ENCODE results near the gene NSD1.

The NSD1 gene

GRCh38 chr5:177344891-177345290 is 211.3 kb downstream of the NSD1 start:
- no peak for TF ChIP-seq CTCF (IDR thresholded peaks at IDR 0.05; ENCODE audit: low read depth, low read length)
- no peak overlapping the region for H3K4me3 ChIP-seq (ENCODE audit: low read depth, low read length)
- in situ Hi-C loops (cut with HindIII; ENCODE audit: low sequenced_read_pairs) = no loop called here
- DNase-seq (ENCODE audit: low read depth, low spot score) = no peak

DNA sequence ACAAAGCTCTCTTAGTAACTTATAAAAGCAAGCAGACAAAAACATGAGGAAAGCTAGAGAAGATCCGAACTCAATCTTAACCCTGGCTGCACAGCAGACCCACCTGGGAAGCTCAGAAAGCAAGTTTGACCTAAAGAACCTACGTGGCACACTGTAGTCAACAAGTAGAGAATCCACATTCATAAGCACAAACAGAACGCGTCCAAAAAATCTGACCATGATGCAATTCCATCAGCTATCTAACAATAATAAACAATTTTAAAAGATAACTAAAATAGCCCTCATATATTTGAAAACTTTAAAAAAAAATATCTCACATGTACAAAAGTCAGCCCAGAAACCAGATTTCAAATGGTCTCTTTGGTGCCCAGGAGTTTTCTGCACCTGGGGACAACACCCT is 213.2 kb downstream of the NSD1 start:
- TF ChIP-seq CTCF (IDR thresholded peaks at IDR 0.05; ENCODE audit: low read depth, low read length) = no peak
- DNase-seq (ENCODE audit: low read depth, low spot score) = no peak
- in situ Hi-C loops (cut with HindIII; ENCODE audit: low sequenced_read_pairs) = no loop called here
- H3K4me3 ChIP-seq (ENCODE audit: low read depth, low read length) = no peak overlapping the region

- no peak overlapping the region for H3K4me3 ChIP-seq (ENCODE audit: low read depth, low read length)
- DNase-seq (ENCODE audit: low read depth, low spot score) = no peak
- no peak for TF ChIP-seq CTCF (IDR thresholded peaks at IDR 0.05; ENCODE audit: low read depth, low read length)
Measured at GRCh38 chr5:177347699-177348098, 214.1 kb downstream of the NSD1 start.

GRCh38 chr5:177349362-177349647 is 215.7 kb downstream of the NSD1 start:
- no peak overlapping the region for H3K4me3 ChIP-seq (ENCODE audit: low read depth, low read length)
- no peak for TF ChIP-seq CTCF (IDR thresholded peaks at IDR 0.05; ENCODE audit: low read depth, low read length)
- DNase-seq (ENCODE audit: low read depth, low spot score) = no peak
- in situ Hi-C loops (cut with HindIII; ENCODE audit: low sequenced_read_pairs) = no loop called here

More at GRCh38 chr5:177347699-177348098, 214.1 kb downstream of the NSD1 start:
- in situ Hi-C loops (cut with HindIII; ENCODE audit: low sequenced_read_pairs) = no loop called here

- in situ Hi-C loops (cut with HindIII; ENCODE audit: low sequenced_read_pairs) = no loop called here
Measured at GRCh38 chr5:177349762-177350161, 216.2 kb downstream of the NSD1 start.

More at GRCh38 chr5:177349762-177350161, 216.2 kb downstream of the NSD1 start:
- no peak for TF ChIP-seq CTCF (IDR thresholded peaks at IDR 0.05; ENCODE audit: low read depth, low read length)
- H3K4me3 ChIP-seq (ENCODE audit: low read depth, low read length) = no peak overlapping the region
- no peak for DNase-seq (ENCODE audit: low read depth, low spot score)

Data from astrocyte of the spinal cord (primary cell).